Measurements from ENCODE around the gene ZBED4.

DNA sequence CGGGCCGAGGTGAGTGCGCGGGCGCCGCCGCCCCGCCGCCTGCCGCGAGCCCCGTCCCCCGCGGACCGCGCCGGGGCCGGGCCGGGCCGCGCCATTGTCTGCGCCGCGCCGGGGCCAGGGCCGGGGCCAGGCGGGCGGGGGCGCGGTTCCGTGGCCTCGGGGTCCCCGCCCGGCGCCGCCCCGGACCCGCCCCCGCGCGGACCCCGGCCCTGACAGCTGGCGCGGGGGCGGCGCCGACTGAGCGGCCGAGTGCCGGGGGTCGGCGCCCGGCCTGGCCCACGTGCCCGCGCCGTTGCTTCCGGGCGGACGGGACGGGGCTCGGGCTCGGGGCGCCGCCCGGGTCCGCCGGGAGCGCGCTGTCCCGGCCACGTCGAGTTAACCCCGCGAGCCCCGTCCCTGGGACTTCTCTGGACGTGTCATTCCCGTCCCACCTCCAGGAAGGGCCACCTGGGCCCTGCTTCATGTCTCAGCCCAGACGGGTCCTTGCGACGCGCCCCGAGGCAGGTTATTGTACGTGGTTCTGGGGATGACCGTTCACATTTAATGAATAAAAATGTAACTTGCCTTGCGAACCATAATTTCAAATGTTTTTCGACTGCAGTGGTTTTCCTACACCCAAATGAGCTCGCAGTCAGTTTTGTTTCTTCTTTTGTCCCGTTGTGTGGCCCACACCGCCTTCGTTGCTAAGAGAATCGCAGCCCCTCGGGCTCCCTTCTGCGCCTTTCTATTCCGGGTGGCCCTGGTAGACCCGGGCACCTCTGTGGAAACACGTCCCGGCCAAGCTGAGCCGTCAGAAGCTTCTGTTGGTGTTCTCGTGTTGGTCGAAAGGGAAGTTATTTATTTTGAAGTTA lies 562 bp downstream of the ZBED4 start:
- TF ChIP-seq, protein P1, sequence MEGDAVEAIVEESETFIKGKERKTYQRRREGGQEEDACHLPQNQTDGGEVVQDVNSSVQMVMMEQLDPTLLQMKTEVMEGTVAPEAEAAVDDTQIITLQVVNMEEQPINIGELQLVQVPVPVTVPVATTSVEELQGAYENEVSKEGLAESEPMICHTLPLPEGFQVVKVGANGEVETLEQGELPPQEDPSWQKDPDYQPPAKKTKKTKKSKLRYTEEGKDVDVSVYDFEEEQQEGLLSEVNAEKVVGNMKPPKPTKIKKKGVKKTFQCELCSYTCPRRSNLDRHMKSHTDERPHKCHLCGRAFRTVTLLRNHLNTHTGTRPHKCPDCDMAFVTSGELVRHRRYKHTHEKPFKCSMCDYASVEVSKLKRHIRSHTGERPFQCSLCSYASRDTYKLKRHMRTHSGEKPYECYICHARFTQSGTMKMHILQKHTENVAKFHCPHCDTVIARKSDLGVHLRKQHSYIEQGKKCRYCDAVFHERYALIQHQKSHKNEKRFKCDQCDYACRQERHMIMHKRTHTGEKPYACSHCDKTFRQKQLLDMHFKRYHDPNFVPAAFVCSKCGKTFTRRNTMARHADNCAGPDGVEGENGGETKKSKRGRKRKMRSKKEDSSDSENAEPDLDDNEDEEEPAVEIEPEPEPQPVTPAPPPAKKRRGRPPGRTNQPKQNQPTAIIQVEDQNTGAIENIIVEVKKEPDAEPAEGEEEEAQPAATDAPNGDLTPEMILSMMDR (IDR thresholded peaks at IDR 0.05; ENCODE audit: insufficient read depth, low read length, poor library complexity, severe bottlenecking) = no peak
- TF ChIP-seq EZH2phosphoT487 (conservative IDR thresholded peaks at IDR 0.05; ENCODE audit: low read length) = no peak
